ENCODE data around the gene CALCOCO2.

CALCOCO2 gene

GRCh38 chr17:48893646-48894508, 63.0 kb downstream of the CALCOCO2 start:
- no peak for TF ChIP-seq CTCF (conservative IDR thresholded peaks at IDR 0.05; ENCODE audit: control insufficient read depth, insufficient read depth, low read depth, low read length)
- no peak for DNase-seq (ENCODE audit: low read depth)
- peak overlapping the region; percentile 67 for H3K4me3 ChIP-seq (ENCODE audit: control insufficient read depth, low read depth, low read length)

- DNase-seq (ENCODE audit: low read depth) = no peak
- H3K4me3 ChIP-seq (ENCODE audit: control insufficient read depth, low read depth, low read length) = no peak overlapping the region
- no peak for TF ChIP-seq CTCF (conservative IDR thresholded peaks at IDR 0.05; ENCODE audit: control insufficient read depth, insufficient read depth, low read depth, low read length)
Measured at GRCh38 chr17:48894886-48895285, 64.1 kb downstream of the CALCOCO2 start.

- H3K4me3 ChIP-seq (ENCODE audit: control insufficient read depth, low read depth, low read length) = no peak overlapping the region
- no peak for TF ChIP-seq CTCF (conservative IDR thresholded peaks at IDR 0.05; ENCODE audit: control insufficient read depth, insufficient read depth, low read depth, low read length)
- no peak for DNase-seq (ENCODE audit: low read depth)
Measured at GRCh38 chr17:48901241-48901640, 70.4 kb downstream of the CALCOCO2 start.

GRCh38 chr17:48903401-48903800, 72.6 kb downstream of the CALCOCO2 start:
- no peak for TF ChIP-seq CTCF (conservative IDR thresholded peaks at IDR 0.05; ENCODE audit: control insufficient read depth, insufficient read depth, low read depth, low read length)
- no peak overlapping the region for H3K4me3 ChIP-seq (ENCODE audit: control insufficient read depth, low read depth, low read length)
- DNase-seq (ENCODE audit: low read depth) = no peak

GRCh38 chr17:48904428-48904827, 73.6 kb downstream of the CALCOCO2 start:
- DNase-seq (ENCODE audit: low read depth) = no peak
- TF ChIP-seq CTCF (conservative IDR thresholded peaks at IDR 0.05; ENCODE audit: control insufficient read depth, insufficient read depth, low read depth, low read length) = no peak
- no peak overlapping the region for H3K4me3 ChIP-seq (ENCODE audit: control insufficient read depth, low read depth, low read length)

GRCh38 chr17:48905987-48906515, 75.2 kb downstream of the CALCOCO2 start:
- no peak for DNase-seq (ENCODE audit: low read depth)
- no peak overlapping the region for H3K4me3 ChIP-seq (ENCODE audit: control insufficient read depth, low read depth, low read length)
- TF ChIP-seq CTCF (conservative IDR thresholded peaks at IDR 0.05; ENCODE audit: control insufficient read depth, insufficient read depth, low read depth, low read length) = no peak

All from fibroblast of mammary gland (primary cell).